SU-DHL-6 (cell line): ENCODE results near the gene PKNOX2.

Experiments used
- CTCF ChIP-seq: fragments of 200-600 bp; sonication (generic); IDR thresholded peaks from one replicate; pipeline ENCODE4 v1.5.1; 2017; ENCODE audit warnings: antibody characterized with exemption, mild to moderate bottlenecking, low read length, moderate library complexity; ENCODE audit not compliant: insufficient read depth, poor library complexity, severe bottlenecking
- EZH2phosphoT487 ChIP-seq: fragments of 200-600 bp; sonication (generic), shearing (Covaris generic); conservative IDR thresholded peaks from 2 replicates; pipeline ENCODE4 v1.6.1; 2018; ENCODE audit warnings: mild to moderate bottlenecking, antibody characterized with exemption, low read length, moderate library complexity, mixed read lengths

- no peak for TF ChIP-seq CTCF
- TF ChIP-seq EZH2phosphoT487: no peak
Observed at GRCh38 chr11:125387901-125388300, 223.3 kb downstream of the PKNOX2 start.
